Ishikawa (cell line): ENCODE data around the gene KRI1.

ENCODE experiments used
- EP300 ChIP-seq: IDR thresholded peaks from 2 replicates; pipeline ENCODE4 v1.6.1; 2012; ENCODE audit warnings: borderline replicate concordance
- REST ChIP-seq: IDR thresholded peaks from 2 replicates; pipeline ENCODE4 v1.6.1; 2012; ENCODE audit warnings: low read depth, mild to moderate bottlenecking

- TF ChIP-seq REST = no peak
- no peak for TF ChIP-seq EP300
Measured at GRCh38 chr19:10519421-10519820, 46.4 kb downstream of the KRI1 start.
